K562 (cell line): ENCODE data around the gene MIER2. TPM values are rescaled to one million over a fixed set of nuclear protein-coding genes. Genes with fewer than 3 reads are reported as not detected.

ENCODE experiments used
- ARID1B ChIP-seq: fragments of 450-650 bp; IDR thresholded peaks from 2 replicates; pipeline ENCODE4 v1.6.1; 2016; ENCODE audit warnings: antibody characterized with exemption, mild to moderate bottlenecking, inconsistent platforms
- CBFA2T3 ChIP-seq: fragments of 450-650 bp; IDR thresholded peaks from 2 replicates; pipeline ENCODE4 v1.6.1; 2017
- CUX1 ChIP-seq: fragments of 200-800 bp; sonication (Bioruptor generic); IDR thresholded peaks from 2 replicates; pipeline ENCODE4 v1.6.1; 2016; ENCODE audit warnings: missing genetic modification characterization, missing compliant biosample characterization
- MCM2 ChIP-seq: fragments of 450-650 bp; IDR thresholded peaks from 2 replicates; pipeline ENCODE4 v1.6.1; 2017; ENCODE audit warnings: low read depth, mild to moderate bottlenecking
- NFRKB ChIP-seq: fragments of 450-650 bp; IDR thresholded peaks from 2 replicates; pipeline ENCODE4 v1.6.1; 2016; ENCODE audit warnings: low read depth
- POLR2G ChIP-seq: fragments of 200-400 bp; formaldehyde crosslinking; IDR thresholded peaks from 2 replicates; pipeline ENCODE4 v1.6.1; 2017; ENCODE audit warnings: low read depth, mild to moderate bottlenecking, antibody characterized with exemption, low read length, moderate library complexity
- PTRF ChIP-seq: fragments of 450-650 bp; IDR thresholded peaks from 2 replicates; pipeline ENCODE4 v1.6.1; 2016; ENCODE audit warnings: mild to moderate bottlenecking, missing genetic modification characterization, missing compliant biosample characterization
- SNIP1 ChIP-seq: fragments of 450-650 bp; IDR thresholded peaks from 2 replicates; pipeline ENCODE4 v1.7.1; 2017; ENCODE audit warnings: low read depth, mild to moderate bottlenecking
- YY1 ChIP-seq, 3 experiments: IDR thresholded peaks; 2 replicates each; pipeline ENCODE4 v1.6.1; 2011; ENCODE audit warnings: low read length in 2 of 3, mild to moderate bottlenecking in 2 of 3, moderate library complexity in 2 of 3, borderline replicate concordance in 1 of 3, control low read depth in 1 of 3, low read depth in 1 of 3; ENCODE audit not compliant: insufficient read depth in 3 of 3, insufficient replicate concordance in 2 of 3, control insufficient read depth in 1 of 3, insufficient read length in 1 of 3; ENCODE audit errors: extremely low read depth in 1 of 3
- ZNF282 ChIP-seq: sonication (generic); formaldehyde crosslinking; IDR thresholded peaks from 2 replicates; pipeline ENCODE4 v1.8.1; 2023; ENCODE audit warnings: missing genetic modification reagents
- polyA plus RNA-seq, 8 experiments: library from polyadenylated mRNA; depleted of rRNA in 4 of 8; stranded (reverse) in 5 of 8; unstranded in 3 of 8; fragments of >200 nt; fragmentation: Nextera tagmentation in 2 of 8; fragmentation: Illumina TruSeq in 1 of 8; extraction: Ambion mirVana in 2 of 8; extraction: Trizol in 1 of 8; gene quantifications; 2 replicates each; pipeline versions ENCODE4 v1.2.1 to v1.2.3, GENCODE V29; 2011 to 2014; ENCODE audit warnings: inconsistent platforms in 1 of 8, missing spikeins in 1 of 8
- total RNA-seq, 7 experiments: library from RNA; depleted of rRNA in 6 of 7; stranded (reverse); fragments of >200 nt in 6 of 7; fragmentation: Illumina TruSeq in 2 of 7; extraction: Trizol in 2 of 7; gene quantifications; 2 replicates each; pipeline versions ENCODE4 v1.2.1 to v1.2.3, GENCODE V29; 2011 to 2021; ENCODE audit warnings: low replicate concordance in 1 of 7

Gene MIER2
- total and polyA plus RNA-seq, 9 of the 15 experiments (the other 6 are each of a cell fraction or from before 2014, with no cell fraction given) = 0.46 to 34.7 (median 15.6) TPM

- no peak for TF ChIP-seq NFRKB
- TF ChIP-seq CUX1 (CRISPR knock-in tag) = no peak
- no peak for TF ChIP-seq PTRF (tag)
- no peak for TF ChIP-seq ZNF282 (CRISPR knock-in tag)
- no peak for TF ChIP-seq ARID1B
- no peak for TF ChIP-seq CBFA2T3
- no peak for TF ChIP-seq SNIP1
- no peak for TF ChIP-seq MCM2
- TF ChIP-seq POLR2G = no peak
- TF ChIP-seq YY1 (IDR thresholded peaks at IDR 0.05; ENCODE audit: borderline replicate concordance in 1 of 3, control insufficient read depth in 1 of 3, extremely low read depth in 1 of 3, insufficient read depth in 3 of 3, insufficient read length in 1 of 3, insufficient replicate concordance in 2 of 3, low read depth in 1 of 3, low read length in 2 of 3) = no peak
These were observed 6.2 kb downstream of the MIER2 start (continued) for GRCh38 chr19:338421-338820.
